Measurements from ENCODE around the gene MYO1E. TPM values are rescaled to one million over a fixed set of nuclear protein-coding genes. Genes with fewer than 3 reads are reported as not detected.

The MYO1E gene
- total and polyA plus RNA-seq, 2 of the 8 experiments (the other 6 are each of a cell fraction or from before 2014, with no cell fraction given): 19.6 to 142 TPM

DNA sequence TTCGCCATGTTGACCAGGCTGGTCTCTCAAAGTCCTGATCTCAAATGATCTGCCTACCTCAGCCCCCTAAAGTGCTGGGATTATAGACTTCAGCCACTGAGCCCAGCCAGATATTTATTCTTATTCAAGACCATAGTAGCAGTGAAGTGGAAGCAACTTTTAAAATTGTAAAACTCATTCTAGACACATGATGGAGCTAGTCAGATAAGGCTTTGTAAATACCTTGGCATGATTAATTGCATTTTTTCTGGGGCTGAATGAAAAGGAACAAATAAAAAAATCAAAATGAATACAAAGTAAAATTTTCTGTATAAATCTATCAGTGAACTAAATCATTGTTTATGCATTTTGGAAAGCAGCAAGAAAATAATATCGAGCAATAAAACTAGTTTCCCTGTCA is 4.1 kb upstream of the MYO1E start:
- no peak overlapping the region for H2BK15ac ChIP-seq (ENCODE audit: low read length)
- H3K4me3 ChIP-seq (ENCODE audit: extremely low read depth in 1 of 4, insufficient read depth in 2 of 4, low read depth in 3 of 4, low read length in 4 of 4): no peak overlapping the region
- no peak overlapping the region for H3K9ac ChIP-seq (replicated peaks in 1 of 4; ENCODE audit: extremely low read depth in 1 of 4, low read depth in 3 of 4, low read length in 3 of 4)
- H2AFZ ChIP-seq (ENCODE audit: low read length): no peak overlapping the region
- H3K14ac ChIP-seq (ENCODE audit: insufficient read length): no peak overlapping the region
- H2BK5ac ChIP-seq (ENCODE audit: low read depth, low read length): no peak overlapping the region
- H2BK12ac ChIP-seq (ENCODE audit: low read depth, low read length): no peak overlapping the region
- H3K56ac ChIP-seq (replicated peaks; ENCODE audit: insufficient read length, low read depth, low read length): no peak overlapping the region
- H3K79me1 ChIP-seq (ENCODE audit: low read depth, low read length): no peaks in the 10 kb centered on the region
- peaks cover 0 to under 1% (median 0%) of the 10 kb centered on the region in 4 experiments; a peak in 1 of 8 replicates for H3K36me3 ChIP-seq (ENCODE audit: control insufficient read depth in 2 of 4, insufficient read depth in 4 of 4, low read length in 3 of 4)
- H3K23ac ChIP-seq (ENCODE audit: insufficient read length): no peak overlapping the region
- no peaks in the 10 kb centered on the region for H3K27me3 ChIP-seq (replicated peaks in 1 of 4; ENCODE audit: control insufficient read depth in 3 of 4, extremely low read depth in 1 of 4, insufficient read depth in 3 of 4, low read length in 3 of 4)
- H3K18ac ChIP-seq (ENCODE audit: extremely low read depth, low read length): no peak overlapping the region
- no peak overlapping the region for H3K27ac ChIP-seq (ENCODE audit: low read depth, low read length)
- H2BK120ac ChIP-seq (replicated peaks; ENCODE audit: low read depth, low read length): no peak overlapping the region
- no peak overlapping the region for H2BK20ac ChIP-seq (ENCODE audit: low read length)
- no peak for DNase-seq (ENCODE audit: low read depth in 1 of 2, low spot score in 2 of 2)
- H2AK5ac ChIP-seq (ENCODE audit: low read depth, low read length): no peak overlapping the region
- H3K4ac ChIP-seq (replicated peaks; ENCODE audit: insufficient read length, low read depth, low read length): no peak overlapping the region
- H3K23me2 ChIP-seq (ENCODE audit: low read depth, low read length): peaks cover 2% of the 10 kb centered on the region; the same call in 1 of the 2 replicates
- H3K4me1 ChIP-seq (replicated peaks in 1 of 4; ENCODE audit: control insufficient read depth in 3 of 4, insufficient read depth in 4 of 4, low read length in 3 of 4): peaks cover 0 to 2% (median 0%) of the 10 kb centered on the region in 4 experiments; a peak in 1 of 7 replicates
- no peaks in the 10 kb centered on the region for H3K79me2 ChIP-seq (ENCODE audit: control insufficient read depth in 1 of 2, insufficient read depth in 2 of 2, low read length in 2 of 2)
- ChIA-PET POLR2A (ENCODE audit: partially characterized antibody) (no interaction called here), CTCF (ENCODE audit: partially characterized antibody) (interaction anchor here (1.2 to 2.0 kb wide), 3 partner anchors 15 to 126 kb away, joined by 3 to 7 read pairs (median 4); no protein-coding TSS in a partner anchor)
- no peak overlapping the region for H4K8ac ChIP-seq (ENCODE audit: extremely low read depth, insufficient read depth, low read length)
- WGBS, 2 experiments (ENCODE audit: extremely low coverage in 1 of 2, insufficient coverage in 1 of 2, insufficient read length in 1 of 2, insufficient replicate concordance in 2 of 2, low coverage in 1 of 2, low lambda C conversion rate in 2 of 2, missing lambda C conversion rate in 1 of 2): 87% methylated on average over 2 of the region's 2 CpGs; no CpG with 5 or more reads in 1 of the 2 experiments
- no peak overlapping the region for H4K5ac ChIP-seq (ENCODE audit: insufficient read length, low read depth, low read length)
- H3K4me2 ChIP-seq (ENCODE audit: insufficient read depth in 1 of 2, low read depth in 2 of 2, low read length in 2 of 2): no peak overlapping the region
- H4K91ac ChIP-seq (replicated peaks; ENCODE audit: insufficient read length, low read length): no peak overlapping the region
- H3K9me3 ChIP-seq (ENCODE audit: insufficient read depth in 2 of 2, low read depth in 1 of 2, low read length in 1 of 2): no peaks in the 10 kb centered on the region
- no peaks in the 10 kb centered on the region for H4K20me1 ChIP-seq (replicated peaks in 1 of 2; ENCODE audit: control insufficient read depth in 1 of 2, insufficient read depth in 2 of 2, low read length in 2 of 2)
- TF ChIP-seq TEAD4 (IDR thresholded peaks at IDR 0.05; ENCODE audit: low read depth, low read length) (no peak), CHD2 (IDR thresholded peaks at IDR 0.05; ENCODE audit: low read length) (no peak), HDAC2 (IDR thresholded peaks at IDR 0.05; ENCODE audit: borderline replicate concordance in 1 of 2, low read depth in 2 of 2, low read length in 2 of 2) (no peak), POU5F1 (IDR thresholded peaks at IDR 0.05; ENCODE audit: low read depth, low read length) (no peak), POLR2AphosphoS5 (IDR thresholded peaks at IDR 0.05; ENCODE audit: low read depth, low read length) (no peak), RFX5 (IDR thresholded peaks at IDR 0.05; ENCODE audit: borderline replicate concordance, low read depth, low read length) (no peak), SUZ12 (IDR thresholded peaks at IDR 0.05; ENCODE audit: low read length) (no peak), MAX (IDR thresholded peaks at IDR 0.05) (no peak), ASH2L (IDR thresholded peaks at IDR 0.05; ENCODE audit: low read length) (no peak), TAF7 (optimal IDR thresholded peaks at IDR 0.05; ENCODE audit: borderline replicate concordance, low read depth, low read length) (no peak), RXRA (IDR thresholded peaks at IDR 0.05; ENCODE audit: insufficient read depth, low read depth, low read length) (no peak), CEBPB (IDR thresholded peaks at IDR 0.05; ENCODE audit: low read depth, low read length) (no peak), EGR1 (IDR thresholded peaks at IDR 0.05; ENCODE audit: borderline replicate concordance, low read depth, low read length) (no peak)
- FAIRE-seq: no peak
